ENCODE results near the gene LPAR1.

The LPAR1 gene

GRCh38 chr9:110999379-110999778 lies 38.9 kb downstream of the LPAR1 start:
- no peak for DNase-seq (ENCODE audit: low spot score)

GRCh38 chr9:110997847-110998246 lies 40.4 kb downstream of the LPAR1 start:
- no peak for DNase-seq (ENCODE audit: low spot score)

GRCh38 chr9:110996436-110997220 lies 41.6 kb downstream of the LPAR1 start:
- no peak for DNase-seq (ENCODE audit: low spot score)

GRCh38 chr9:110995420-110996340 lies 42.6 kb downstream of the LPAR1 start:
- no peak for DNase-seq (ENCODE audit: low spot score)

- no peak for DNase-seq (ENCODE audit: low spot score)
Observed at GRCh38 chr9:110994771-110995241, 43.5 kb downstream of the LPAR1 start.

GRCh38 chr9:110990481-110990880 lies 47.8 kb downstream of the LPAR1 start:
- DNase-seq (ENCODE audit: low spot score), result no peak

DNA sequence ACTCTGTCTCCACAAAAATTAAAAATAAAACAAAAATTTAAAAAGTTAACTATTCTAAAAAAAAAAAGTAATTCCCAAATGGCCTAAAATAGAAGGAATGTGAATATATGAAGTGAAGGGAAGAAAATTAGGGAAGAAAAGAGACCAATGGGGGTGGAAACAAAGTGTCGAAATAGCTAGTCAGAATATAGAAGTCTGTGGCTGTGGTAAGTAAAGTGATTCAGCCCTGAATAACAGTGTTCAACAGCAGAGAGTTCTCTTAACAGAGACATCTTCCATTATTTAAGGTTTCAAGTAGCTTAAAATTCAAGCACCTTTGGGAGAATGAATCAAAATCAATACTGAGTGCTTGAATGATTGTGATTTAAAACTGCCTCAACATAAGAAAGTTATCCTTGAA lies 51.7 kb downstream of the LPAR1 start:
- DNase-seq (ENCODE audit: low spot score), result no peak

DNA sequence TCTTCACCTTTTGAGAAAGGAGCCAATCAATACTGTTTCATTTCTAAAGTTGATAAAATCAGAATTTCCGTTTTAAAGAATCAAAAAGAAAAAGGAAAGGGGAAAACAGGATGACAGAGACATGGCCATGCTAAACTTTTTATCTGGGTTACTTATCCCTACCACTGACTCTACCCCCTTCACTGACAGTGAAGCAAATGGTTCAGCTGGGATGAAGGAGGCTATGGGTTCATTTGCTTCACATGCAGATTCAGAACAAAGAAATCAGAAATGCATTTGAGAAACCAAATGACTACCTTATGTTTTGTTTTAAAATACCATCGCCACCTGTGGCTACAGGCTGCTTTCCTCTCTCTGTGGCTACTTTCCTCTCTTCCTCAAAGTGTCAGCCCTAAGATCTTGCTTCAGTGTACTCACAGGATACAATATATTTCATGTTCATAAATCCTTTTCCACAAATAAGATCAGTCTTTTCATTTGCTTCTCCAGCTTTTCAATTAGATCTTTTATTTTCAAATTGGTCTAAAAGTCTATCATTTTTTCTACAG lies 53.3 kb downstream of the LPAR1 start:
- DNase-seq (ENCODE audit: low spot score), result no peak

GRCh38 chr9:110980261-110980660 lies 58.0 kb downstream of the LPAR1 start:
- DNase-seq (ENCODE audit: low spot score), result no peak

DNA sequence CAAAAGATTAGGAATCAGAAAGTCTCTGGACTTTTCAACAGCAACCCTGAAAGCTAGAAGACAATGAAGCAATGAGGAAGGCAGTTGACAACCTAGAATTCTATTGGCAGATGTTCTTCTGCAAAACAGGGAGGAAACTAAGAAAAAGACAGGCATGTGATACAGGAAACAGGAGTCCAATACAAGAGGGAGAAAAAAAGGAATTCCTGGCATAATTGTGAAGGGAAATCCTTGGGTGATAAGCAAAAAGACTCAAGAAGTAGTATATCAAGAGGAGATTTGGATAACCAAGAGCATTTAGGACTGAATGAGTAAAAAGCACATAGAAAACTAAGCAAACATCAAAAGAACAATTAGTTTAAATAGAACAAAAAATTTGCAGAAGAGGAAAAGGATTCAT lies 58.6 kb downstream of the LPAR1 start:
- DNase-seq (ENCODE audit: low spot score), result no peak

GRCh38 chr9:110978516-110978915 lies 59.8 kb downstream of the LPAR1 start:
- no peak for DNase-seq (ENCODE audit: low spot score)

DNA sequence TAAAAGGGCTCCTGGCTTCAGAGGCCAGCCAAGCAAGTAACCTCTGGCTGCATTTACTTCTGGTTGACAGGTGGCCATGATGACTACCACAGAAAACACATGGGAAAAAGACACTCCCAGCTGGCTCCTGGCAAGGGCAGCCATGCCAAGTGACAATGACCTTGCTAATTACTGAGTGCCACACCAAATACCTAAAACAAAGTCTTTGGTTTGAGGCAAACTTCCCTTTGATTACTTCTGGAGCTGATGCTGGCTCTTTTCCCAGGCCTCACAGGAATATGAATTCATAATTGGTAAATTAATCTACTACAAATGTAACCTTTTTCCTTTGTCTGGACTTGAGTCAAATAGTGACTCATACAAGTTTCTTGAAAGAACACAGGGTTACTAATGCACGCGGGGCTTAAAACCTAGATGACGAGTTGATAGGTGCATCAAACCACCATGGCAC lies 61.0 kb downstream of the LPAR1 start:
- DNase-seq (ENCODE audit: low spot score), result no peak

- no peak for DNase-seq (ENCODE audit: low spot score)
Observed at GRCh38 chr9:110975969-110976368, 62.3 kb downstream of the LPAR1 start.

DNA sequence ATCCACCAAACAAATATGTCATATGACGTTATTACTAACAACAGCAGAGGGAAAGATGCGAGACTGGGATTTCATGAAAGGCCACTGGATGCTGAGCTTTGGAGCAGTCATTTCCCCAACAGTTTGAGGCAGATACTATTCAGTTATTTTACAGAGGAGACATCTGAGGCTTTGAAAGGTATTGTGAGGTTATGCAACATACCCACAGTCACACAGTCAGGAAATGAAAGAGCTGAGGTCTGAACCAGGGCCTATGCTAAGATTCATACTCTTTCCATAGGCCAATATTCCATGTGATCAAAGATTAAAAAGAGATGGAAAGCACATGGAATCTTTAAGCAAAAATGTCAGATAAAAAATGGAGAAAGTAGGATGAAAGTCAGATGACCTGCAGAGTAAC lies 63.0 kb downstream of the LPAR1 start:
- DNase-seq (ENCODE audit: low spot score), result no peak

DNA sequence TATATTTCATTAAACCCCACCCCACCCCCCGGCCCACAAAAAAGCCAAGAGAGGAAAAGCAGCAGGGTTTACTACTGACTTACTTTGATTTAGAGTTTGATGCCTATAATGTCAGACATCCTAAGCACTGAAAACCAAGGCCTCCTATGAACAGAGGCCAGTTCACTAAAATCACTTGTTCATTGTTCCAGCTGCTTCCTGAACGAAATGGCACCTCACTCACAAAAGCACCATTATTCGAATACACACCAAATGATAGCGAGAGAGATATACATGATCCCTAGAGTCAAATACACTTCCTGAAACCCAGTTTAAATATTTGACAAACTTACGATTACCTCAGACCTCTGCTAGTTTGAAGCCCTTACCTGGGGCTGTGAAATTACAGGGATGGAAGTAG lies 66.6 kb downstream of the LPAR1 start:
- no peak for DNase-seq (ENCODE audit: low spot score)

DNA sequence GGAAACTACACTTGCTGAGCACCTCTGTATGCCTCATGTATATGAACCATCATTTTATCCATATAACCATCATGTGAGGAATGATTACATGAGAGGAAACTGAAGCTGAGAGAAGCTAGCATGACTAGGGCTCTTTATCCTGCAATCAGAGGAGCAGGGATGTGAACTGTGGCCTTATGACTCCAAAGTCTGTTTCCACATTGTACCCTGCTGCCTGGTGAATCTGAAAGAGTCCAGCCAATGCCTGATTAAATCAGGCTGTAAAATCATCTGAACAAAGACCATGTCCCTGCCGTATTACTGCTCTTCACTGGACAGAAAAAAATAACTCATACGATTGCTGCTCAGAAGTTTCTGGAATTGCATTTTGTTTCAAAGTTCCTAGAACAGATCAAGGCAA lies 67.0 kb downstream of the LPAR1 start:
- no peak for DNase-seq (ENCODE audit: low spot score)

- no peak for DNase-seq (ENCODE audit: low spot score)
Observed at GRCh38 chr9:110969971-110970386, 68.3 kb downstream of the LPAR1 start.

GRCh38 chr9:110968096-110968495 lies 70.2 kb downstream of the LPAR1 start:
- no peak for DNase-seq (ENCODE audit: low spot score)

DNA sequence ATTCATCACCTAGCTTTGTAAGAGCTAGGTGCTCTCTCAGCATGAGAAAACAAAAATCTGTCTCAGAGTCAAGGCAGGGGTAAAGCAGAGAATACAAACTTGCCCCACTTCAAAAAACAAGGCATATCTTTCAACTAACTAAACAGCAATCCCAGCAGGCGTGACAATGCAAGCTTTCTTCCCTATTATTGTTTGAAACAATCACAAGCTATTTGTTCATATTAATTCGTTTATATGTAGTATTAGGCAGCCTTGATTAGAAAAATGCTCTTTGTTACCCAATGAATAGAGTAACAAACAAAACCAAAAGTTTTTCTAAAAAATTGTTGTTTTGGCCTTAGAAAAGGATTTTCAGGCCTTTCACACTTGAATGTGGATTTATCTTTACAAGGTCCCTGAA lies 71.1 kb downstream of the LPAR1 start:
- DNase-seq (ENCODE audit: low spot score), result no peak

- DNase-seq (ENCODE audit: low spot score), result no peak
Observed at GRCh38 chr9:110960288-110960687, 78.0 kb downstream of the LPAR1 start.

GRCh38 chr9:110958847-110959246 lies 79.4 kb downstream of the LPAR1 start:
- no peak for DNase-seq (ENCODE audit: low spot score)

GRCh38 chr9:110954822-110955291 lies 83.4 kb downstream of the LPAR1 start:
- DNase-seq (ENCODE audit: low spot score), result no peak

DNA sequence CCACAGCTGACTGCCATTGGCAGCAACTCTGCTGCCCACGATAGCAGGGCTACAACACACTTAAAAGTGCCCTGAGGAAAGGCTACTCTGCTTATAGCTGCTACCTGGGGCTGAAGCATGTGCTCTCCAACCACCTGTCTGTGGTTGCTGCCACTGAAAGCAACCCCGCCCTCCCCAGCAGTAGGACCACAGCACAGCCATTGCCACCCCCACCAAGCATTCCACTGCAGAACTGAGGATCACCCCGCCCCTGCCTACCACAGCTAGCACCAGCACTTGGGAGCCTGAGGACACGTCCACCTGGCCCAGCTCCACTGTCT lies 85.8 kb downstream of the LPAR1 start:
- no peak for DNase-seq (ENCODE audit: low spot score)
